HG03280 (cell line): ENCODE data around the gene SPAG17.

ENCODE experiments used
- ATAC-seq: cut with Tn5 transposase; IDR thresholded peaks from one replicate; pipeline ENCODE4 v1.9.1; 2021; ENCODE audit warnings: mild to moderate bottlenecking, moderate library complexity; ENCODE audit not compliant: unreplicated experiment

The SPAG17 gene

DNA sequence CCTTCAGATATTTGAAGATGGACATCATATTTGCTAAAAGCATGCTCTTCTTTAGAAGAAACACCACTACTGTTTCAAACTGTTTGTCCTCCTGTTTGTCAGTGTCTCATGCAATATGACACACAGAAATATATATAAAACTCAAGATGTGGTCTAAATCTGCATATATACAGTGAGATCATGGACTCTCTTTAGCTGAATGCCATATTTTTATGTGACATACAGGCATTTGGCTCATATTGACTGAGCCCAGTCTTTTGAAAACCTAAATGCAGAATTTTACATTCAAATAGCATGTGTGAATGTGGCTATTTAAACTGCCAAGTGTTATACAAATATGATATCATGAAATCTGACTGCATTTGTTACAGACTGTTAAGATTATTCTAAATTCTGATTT lies 274.0 kb downstream of the SPAG17 start:
- no peak for ATAC-seq

- no peak for ATAC-seq
These were observed 280.0 kb downstream of the SPAG17 start for GRCh38 chr1:117905019-117905418.

GRCh38 chr1:117904485-117904884 lies 280.5 kb downstream of the SPAG17 start:
- no peak for ATAC-seq
